HepG2 (cell line): Measurements from ENCODE around the gene SRCIN1. TPM values are rescaled to one million over a fixed set of nuclear protein-coding genes. Genes with fewer than 3 reads are reported as not detected.

Experiments used
- ATAC-seq: fragments of 200-7000 bp; cut with Tn5 transposase; 3 replicates; pipeline ENCODE4 v1.9.1; 2020; ENCODE audit warnings: mild to moderate bottlenecking, moderate library complexity
- BruUV-seq: library from RNA; stranded (reverse); fragments of 400-500 nt; replicated peaks from 2 replicates; lab custom pipeline; 2021; lab: Mats Ljungman, UMichigan
- CTCF ChIA-PET: fragments of 300-600 bp; formaldehyde crosslinking; extraction: SDS; loops from one replicate; lab custom pipeline; 2021; ENCODE audit warnings: low total read pairs, inconsistent platforms, low intra/inter-chr PET ratio; lab: Yijun Ruan, JAX
- POLR2A ChIA-PET: fragments of 350-600 bp; sonication (Branson Sonifier 250); formaldehyde crosslinking; loops from one replicate; lab custom pipeline; 2020; ENCODE audit warnings: antibody characterized with exemption, inconsistent platforms; lab: Yijun Ruan, JAX
- DNase-seq: peaks from one replicate; pipeline ENCODE4 v3.0.0-alpha.2; 2015; ENCODE audit warnings: low spot score
- FAIRE-seq: peaks from 3 replicates; lab custom pipeline; 2011; peaks lifted over from hg19 to GRCh38; lab: Jason Lieb, UNC
- H2AFZ ChIP-seq: one replicate; pipeline ENCODE4 v1.6.1; 2011; ENCODE audit warnings: low read length, inconsistent platforms
- H3K27ac ChIP-seq: fragments of 300-600 bp; 3 replicates; pipeline ENCODE4 v1.8.0; 2011; ENCODE audit warnings: mixed run types, mild to moderate bottlenecking, mixed read lengths, low read length, inconsistent platforms; ENCODE audit not compliant: insufficient read depth; ENCODE audit errors: extremely low read length
- H3K27me3 ChIP-seq, 2 experiments: fragments of 200-600 bp in 1 of 2; 2 replicates in 1 of 2; 3 replicates in 1 of 2; pipeline versions ENCODE4 v1.6.0 to v1.8.0; 2011; ENCODE audit warnings: low read length in 2 of 2, mild to moderate bottlenecking in 2 of 2, moderate library complexity in 2 of 2, inconsistent platforms in 1 of 2; ENCODE audit not compliant: insufficient read depth in 2 of 2, control insufficient read depth in 1 of 2
- H3K36me3 ChIP-seq, 2 experiments: fragments of 200-600 bp in 1 of 2; replicated peaks in 1 of 2; 2 replicates in 1 of 2; 3 replicates in 1 of 2; pipeline versions ENCODE4 v1.5.1 to v1.8.0; 2011; ENCODE audit warnings: low read length in 2 of 2, inconsistent platforms in 1 of 2; ENCODE audit not compliant: insufficient read depth in 2 of 2, control insufficient read depth in 1 of 2
- H3K4me1 ChIP-seq: 2 replicates; pipeline ENCODE4 v1.5.1; 2012; ENCODE audit warnings: low read length, inconsistent platforms; ENCODE audit not compliant: insufficient read depth
- H3K4me2 ChIP-seq: 2 replicates; pipeline ENCODE4 v1.6.0; 2011; ENCODE audit warnings: low read depth, low read length, inconsistent platforms
- H3K4me3 ChIP-seq, 3 experiments: fragments of 200-600 bp in 1 of 3; sonication (generic), shearing (Covaris generic) in 1 of 3; replicated peaks in 1 of 3; 2 replicates each; pipeline ENCODE4 v1.5.1; 2011 to 2016; ENCODE audit warnings: low read length in 3 of 3, inconsistent platforms in 2 of 3, low read depth in 2 of 3, mild to moderate bottlenecking in 2 of 3, control low read depth in 1 of 3, mixed read lengths in 1 of 3; ENCODE audit not compliant: insufficient read depth in 1 of 3
- H3K79me2 ChIP-seq: one replicate; pipeline ENCODE4 v1.6.1; 2011; ENCODE audit warnings: low read length, inconsistent platforms; ENCODE audit not compliant: insufficient read depth
- H3K9ac ChIP-seq: 2 replicates; pipeline ENCODE4 v1.6.0; 2011; ENCODE audit warnings: mild to moderate bottlenecking, low read depth, low read length, inconsistent platforms; ENCODE audit not compliant: insufficient read depth
- H3K9me3 ChIP-seq: 2 replicates; pipeline ENCODE4 v1.5.1; 2012; ENCODE audit warnings: mild to moderate bottlenecking, low read length
- H4K20me1 ChIP-seq: 2 replicates; pipeline ENCODE4 v1.6.0; 2011; ENCODE audit warnings: inconsistent platforms, mild to moderate bottlenecking, low read length, moderate library complexity; ENCODE audit not compliant: insufficient read depth
- CENPT ChIP-seq: sonication (generic); formaldehyde crosslinking; IDR thresholded peaks from 2 replicates; pipeline ENCODE4 v1.8.0; 2022; ENCODE audit warnings: low read depth, mild to moderate bottlenecking, moderate library complexity, missing genetic modification reagents
- GTF3A ChIP-seq: sonication (generic); formaldehyde crosslinking; conservative IDR thresholded peaks from 2 replicates; pipeline ENCODE4 v1.4.0; 2020; ENCODE audit warnings: mild to moderate bottlenecking, missing genetic modification reagents
- NR1H2 ChIP-seq: sonication (generic); formaldehyde crosslinking; IDR thresholded peaks from 2 replicates; pipeline ENCODE4 v1.8.1; 2022; ENCODE audit warnings: low read depth, missing genetic modification reagents, borderline replicate concordance
- ZFY ChIP-seq: sonication (generic); formaldehyde crosslinking; IDR thresholded peaks from 2 replicates; pipeline ENCODE4 v1.4.0; 2020; ENCODE audit warnings: missing genetic modification reagents
- ZNF572 ChIP-seq: sonication (generic); formaldehyde crosslinking; IDR thresholded peaks from 2 replicates; pipeline ENCODE4 v1.5.1; 2020; ENCODE audit warnings: mild to moderate bottlenecking, missing genetic modification reagents
- ZNF768 ChIP-seq: sonication (generic); formaldehyde crosslinking; IDR thresholded peaks from 2 replicates; pipeline ENCODE4 v1.4.0; 2020; ENCODE audit warnings: missing genetic modification reagents
- whole genome bisulfite sequencing: methylation state at CpG from one replicate; pipeline ENCODE4 v1.1.6; 2017; ENCODE audit warnings: low lambda C conversion rate; 5-methylcytosine and 5-hydroxymethylcytosine counted together
- in situ Hi-C: cut with HindIII; loops from 2 replicates; pipeline ENCODE4 v1.10.0; 2017; ENCODE audit warnings: low pct_unique_long_range_greater_than_20kb; ENCODE audit not compliant: extremely low pct_ligation_motif_present
- intact Hi-C: fragments of 100-400 bp; cut with micrococcal nuclease; formaldehyde crosslinking; loops from one replicate; pipeline ENCODE4 v1.10.0; 2022; ENCODE audit not compliant: unreplicated experiment
- polyA plus RNA-seq, 8 experiments: library from polyadenylated mRNA; depleted of rRNA in 3 of 8; stranded (reverse) in 7 of 8; unstranded in 1 of 8; fragments of >200 nt; fragmentation: Illumina TruSeq in 4 of 8; extraction: Trizol in 4 of 8; gene quantifications; 2 replicates each; pipeline versions ENCODE4 v1.2.1 to v1.2.3, GENCODE V29; 2011 to 2016; ENCODE audit warnings: low read depth in 4 of 8, missing spikeins in 1 of 8, mixed read lengths in 1 of 8; ENCODE audit not compliant: insufficient read depth in 1 of 8
- total RNA-seq, 5 experiments: library from RNA; depleted of rRNA; stranded (reverse); fragments of >200 nt; fragmentation: Illumina TruSeq; extraction: Trizol; gene quantifications; 2 replicates each; pipeline ENCODE4 v1.2.3, GENCODE V29; 2016; ENCODE audit warnings: low read depth in 1 of 5
- TF ChIP-seq, protein P1 (sequence below): sonication (generic); formaldehyde crosslinking; IDR thresholded peaks from 2 replicates; pipeline ENCODE4 v1.4.0; 2020; ENCODE audit warnings: missing genetic modification reagents
- TF ChIP-seq, protein P2 (sequence below): sonication (generic); formaldehyde crosslinking; IDR thresholded peaks from 2 replicates; pipeline ENCODE4 v1.8.1; 2023; ENCODE audit warnings: mild to moderate bottlenecking, missing genetic modification reagents
- TF ChIP-seq, protein P3 (sequence below): sonication (generic); formaldehyde crosslinking; IDR thresholded peaks from 2 replicates; pipeline ENCODE4 v1.8.0; 2022; ENCODE audit warnings: mild to moderate bottlenecking, missing genetic modification reagents; ENCODE audit not compliant: insufficient replicate concordance
- TF ChIP-seq, protein P4 (sequence below): sonication (generic); formaldehyde crosslinking; IDR thresholded peaks from 2 replicates; pipeline ENCODE4 v1.5.1; 2020; ENCODE audit warnings: mild to moderate bottlenecking, missing genetic modification reagents, moderate library complexity

Gene SRCIN1
- total and polyA plus RNA-seq, 2 of the 13 experiments (the other 11 are each of a cell fraction or from before 2014, with no cell fraction given), result 1.2 to 9.6 TPM

DNA sequence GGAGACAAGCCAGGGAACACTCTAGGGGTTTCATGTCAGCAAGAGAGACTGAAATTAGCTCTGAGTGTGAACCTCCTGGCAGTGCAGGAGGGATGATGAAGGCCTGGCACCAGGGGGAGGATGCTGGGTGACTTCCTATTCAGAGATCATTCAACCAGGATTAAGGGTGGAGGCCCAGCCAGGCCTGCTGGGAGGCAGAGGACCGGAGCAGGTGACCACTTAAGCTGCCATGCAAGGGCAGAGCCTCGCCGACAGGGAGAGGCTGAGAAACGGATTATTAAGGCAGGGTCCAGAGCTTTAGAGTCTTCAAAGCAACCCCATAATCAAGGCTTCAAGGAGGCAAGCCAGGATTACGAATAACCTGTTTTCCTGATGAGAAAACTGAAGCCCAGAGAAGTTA, 10.6 kb upstream of the SRCIN1 start:
- in situ Hi-C loops, result no loop called here
- ATAC-seq (no peak), FAIRE-seq (no peak), DNase-seq (no peak)
- Histone ChIP-seq H3K4me3 (no peak overlapping the region), H3K4me2 (no peak overlapping the region), H3K9me3 (no peaks in the 10 kb centered on the region), H3K4me1 (peaks cover 100% of the 10 kb centered on the region), H3K27me3 (no peaks in the 10 kb centered on the region), H3K9ac (peak overlapping the region; percentile 35), H3K79me2 (peaks cover 2% of the 10 kb centered on the region), H3K36me3 (no peaks in the 10 kb centered on the region), H3K27ac (peak overlapping the region; percentile 95), H2AFZ (no peak overlapping the region), H4K20me1 (no peaks in the 10 kb centered on the region)
- BruUV-seq, result no TSS peak
- 87% methylated on average over 5 of the region's 5 CpGs for WGBS
- intact Hi-C loops, result no loop called here
- ChIA-PET CTCF (no interaction called here), POLR2A (interaction anchor here (7.8 to 9.0 kb wide), 2 partner anchors 12 to 40 kb away, joined by 143 to 291 read pairs; partner anchors contain the start of gene SRCIN1)
- TF ChIP-seq CENPT (no peak), ZNF768 (CRISPR knock-in tag) (0 out of 2 replicates have a peak, but pooled peaks have one; percentile 9), ZFY (CRISPR knock-in tag) (0 out of 2 replicates have a peak, but pooled peaks have one; percentile 6), ZNF572 (CRISPR knock-in tag) (no peak), NR1H2 (CRISPR knock-in tag) (no peak), GTF3A (CRISPR knock-in tag) (no peak)
- TF ChIP-seq, protein P1, sequence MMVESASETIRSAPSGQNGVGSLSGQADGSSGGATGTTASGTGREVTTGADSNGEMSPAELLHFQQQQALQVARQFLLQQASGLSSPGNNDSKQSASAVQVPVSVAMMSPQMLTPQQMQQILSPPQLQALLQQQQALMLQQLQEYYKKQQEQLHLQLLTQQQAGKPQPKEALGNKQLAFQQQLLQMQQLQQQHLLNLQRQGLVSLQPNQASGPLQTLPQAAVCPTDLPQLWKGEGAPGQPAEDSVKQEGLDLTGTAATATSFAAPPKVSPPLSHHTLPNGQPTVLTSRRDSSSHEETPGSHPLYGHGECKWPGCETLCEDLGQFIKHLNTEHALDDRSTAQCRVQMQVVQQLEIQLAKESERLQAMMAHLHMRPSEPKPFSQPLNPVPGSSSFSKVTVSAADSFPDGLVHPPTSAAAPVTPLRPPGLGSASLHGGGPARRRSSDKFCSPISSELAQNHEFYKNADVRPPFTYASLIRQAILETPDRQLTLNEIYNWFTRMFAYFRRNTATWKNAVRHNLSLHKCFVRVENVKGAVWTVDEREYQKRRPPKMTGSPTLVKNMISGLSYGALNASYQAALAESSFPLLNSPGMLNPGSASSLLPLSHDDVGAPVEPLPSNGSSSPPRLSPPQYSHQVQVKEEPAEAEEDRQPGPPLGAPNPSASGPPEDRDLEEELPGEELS (CRISPR knock-in tag), result no peak
- TF ChIP-seq, protein P2, sequence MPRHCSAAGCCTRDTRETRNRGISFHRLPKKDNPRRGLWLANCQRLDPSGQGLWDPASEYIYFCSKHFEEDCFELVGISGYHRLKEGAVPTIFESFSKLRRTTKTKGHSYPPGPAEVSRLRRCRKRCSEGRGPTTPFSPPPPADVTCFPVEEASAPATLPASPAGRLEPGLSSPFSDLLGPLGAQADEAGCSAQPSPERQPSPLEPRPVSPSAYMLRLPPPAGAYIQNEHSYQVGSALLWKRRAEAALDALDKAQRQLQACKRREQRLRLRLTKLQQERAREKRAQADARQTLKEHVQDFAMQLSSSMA (CRISPR knock-in tag), result 0 out of 2 replicates have a peak, but pooled peaks have one; percentile 49
- TF ChIP-seq, protein P3, sequence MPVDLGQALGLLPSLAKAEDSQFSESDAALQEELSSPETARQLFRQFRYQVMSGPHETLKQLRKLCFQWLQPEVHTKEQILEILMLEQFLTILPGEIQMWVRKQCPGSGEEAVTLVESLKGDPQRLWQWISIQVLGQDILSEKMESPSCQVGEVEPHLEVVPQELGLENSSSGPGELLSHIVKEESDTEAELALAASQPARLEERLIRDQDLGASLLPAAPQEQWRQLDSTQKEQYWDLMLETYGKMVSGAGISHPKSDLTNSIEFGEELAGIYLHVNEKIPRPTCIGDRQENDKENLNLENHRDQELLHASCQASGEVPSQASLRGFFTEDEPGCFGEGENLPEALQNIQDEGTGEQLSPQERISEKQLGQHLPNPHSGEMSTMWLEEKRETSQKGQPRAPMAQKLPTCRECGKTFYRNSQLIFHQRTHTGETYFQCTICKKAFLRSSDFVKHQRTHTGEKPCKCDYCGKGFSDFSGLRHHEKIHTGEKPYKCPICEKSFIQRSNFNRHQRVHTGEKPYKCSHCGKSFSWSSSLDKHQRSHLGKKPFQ (CRISPR knock-in tag), result no peak
- TF ChIP-seq, protein P4, sequence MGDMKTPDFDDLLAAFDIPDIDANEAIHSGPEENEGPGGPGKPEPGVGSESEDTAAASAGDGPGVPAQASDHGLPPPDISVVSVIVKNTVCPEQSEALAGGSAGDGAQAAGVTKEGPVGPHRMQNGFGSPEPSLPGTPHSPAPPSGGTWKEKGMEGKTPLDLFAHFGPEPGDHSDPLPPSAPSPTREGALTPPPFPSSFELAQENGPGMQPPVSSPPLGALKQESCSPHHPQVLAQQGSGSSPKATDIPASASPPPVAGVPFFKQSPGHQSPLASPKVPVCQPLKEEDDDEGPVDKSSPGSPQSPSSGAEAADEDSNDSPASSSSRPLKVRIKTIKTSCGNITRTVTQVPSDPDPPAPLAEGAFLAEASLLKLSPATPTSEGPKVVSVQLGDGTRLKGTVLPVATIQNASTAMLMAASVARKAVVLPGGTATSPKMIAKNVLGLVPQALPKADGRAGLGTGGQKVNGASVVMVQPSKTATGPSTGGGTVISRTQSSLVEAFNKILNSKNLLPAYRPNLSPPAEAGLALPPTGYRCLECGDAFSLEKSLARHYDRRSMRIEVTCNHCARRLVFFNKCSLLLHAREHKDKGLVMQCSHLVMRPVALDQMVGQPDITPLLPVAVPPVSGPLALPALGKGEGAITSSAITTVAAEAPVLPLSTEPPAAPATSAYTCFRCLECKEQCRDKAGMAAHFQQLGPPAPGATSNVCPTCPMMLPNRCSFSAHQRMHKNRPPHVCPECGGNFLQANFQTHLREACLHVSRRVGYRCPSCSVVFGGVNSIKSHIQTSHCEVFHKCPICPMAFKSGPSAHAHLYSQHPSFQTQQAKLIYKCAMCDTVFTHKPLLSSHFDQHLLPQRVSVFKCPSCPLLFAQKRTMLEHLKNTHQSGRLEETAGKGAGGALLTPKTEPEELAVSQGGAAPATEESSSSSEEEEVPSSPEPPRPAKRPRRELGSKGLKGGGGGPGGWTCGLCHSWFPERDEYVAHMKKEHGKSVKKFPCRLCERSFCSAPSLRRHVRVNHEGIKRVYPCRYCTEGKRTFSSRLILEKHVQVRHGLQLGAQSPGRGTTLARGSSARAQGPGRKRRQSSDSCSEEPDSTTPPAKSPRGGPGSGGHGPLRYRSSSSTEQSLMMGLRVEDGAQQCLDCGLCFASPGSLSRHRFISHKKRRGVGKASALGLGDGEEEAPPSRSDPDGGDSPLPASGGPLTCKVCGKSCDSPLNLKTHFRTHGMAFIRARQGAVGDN, result peak; percentile 12; the same call in 1 of the 2 replicates
